NOMO-1 treated with dmso at 0.1 percent for 144 hours (cell line): ENCODE measurements around the gene PRUNE2.

Source experiments
- DNase-seq: peaks from one replicate; lab custom pipeline; 2025; ENCODE audit not compliant: unreplicated experiment; lab: John Stamatoyannopoulos, UW

PRUNE2 gene

GRCh38 chr9:76585487-76586389 lies 320.2 kb downstream of the PRUNE2 start:
- DNase-seq: peak; percentile 28

- no peak for DNase-seq
These were observed 322.7 kb downstream of the PRUNE2 start for GRCh38 chr9:76583256-76583655.

DNA sequence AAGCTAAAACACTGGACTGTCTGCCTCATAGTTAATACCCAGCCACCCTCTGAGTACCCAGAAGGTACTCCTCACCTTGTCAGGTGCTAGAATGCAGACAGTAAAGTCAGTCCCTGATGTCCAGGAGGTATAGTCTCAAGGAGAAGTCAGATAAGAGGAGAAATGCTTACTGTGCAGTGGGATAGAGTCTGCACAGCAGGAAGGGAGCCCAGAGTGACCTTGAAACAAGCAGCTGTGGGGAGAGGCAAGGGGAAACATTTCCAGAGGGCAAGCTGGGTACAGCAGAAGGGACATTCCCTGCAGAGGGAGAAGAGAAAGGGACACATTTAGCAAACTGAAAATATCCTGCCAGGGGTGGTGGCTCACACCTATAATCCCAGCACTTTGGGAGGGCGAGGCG lies 324.2 kb downstream of the PRUNE2 start:
- no peak for DNase-seq

- DNase-seq: no peak
These were observed 325.1 kb downstream of the PRUNE2 start for GRCh38 chr9:76580820-76581219.

DNA sequence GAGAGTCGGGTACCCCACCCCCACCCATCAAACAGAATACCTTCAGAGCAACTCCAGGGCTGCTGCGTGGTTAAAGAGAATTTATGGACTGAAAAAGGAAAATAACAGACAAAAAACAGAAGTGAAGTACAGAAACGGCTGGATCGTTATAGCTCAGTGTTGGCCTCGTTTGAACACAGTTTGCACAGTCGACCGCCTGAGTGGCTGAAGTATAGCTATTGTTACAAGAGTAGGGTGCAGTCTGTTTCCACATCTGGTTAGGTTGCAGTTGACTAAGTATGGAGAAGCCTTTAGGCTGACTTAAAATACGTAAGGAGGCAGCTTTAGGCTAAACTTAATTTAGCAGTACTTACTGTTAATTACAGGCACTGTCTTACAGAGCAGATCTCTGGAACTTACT lies 325.7 kb downstream of the PRUNE2 start:
- peak; percentile 47 for DNase-seq

DNA sequence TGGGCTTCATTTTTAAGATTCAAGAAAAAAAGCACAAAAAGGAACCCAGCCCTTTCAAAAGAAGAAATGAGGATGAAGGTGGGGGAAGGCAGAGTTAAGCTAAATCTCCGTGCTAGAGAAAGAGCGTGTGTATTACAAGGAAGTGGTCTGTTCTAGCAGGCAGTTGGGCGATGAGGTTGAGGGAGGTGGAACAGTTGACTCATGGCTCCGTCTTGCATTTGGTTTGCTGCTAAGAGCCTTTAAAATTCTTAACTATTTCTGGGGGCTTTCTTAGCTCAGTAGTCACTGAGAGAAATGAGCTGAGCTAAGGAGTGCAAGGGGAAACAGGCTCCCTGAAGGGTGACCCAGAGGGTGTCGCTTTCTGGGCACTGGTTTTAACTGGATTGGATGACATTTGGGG lies 329.6 kb downstream of the PRUNE2 start:
- peak; percentile 72 for DNase-seq

DNA sequence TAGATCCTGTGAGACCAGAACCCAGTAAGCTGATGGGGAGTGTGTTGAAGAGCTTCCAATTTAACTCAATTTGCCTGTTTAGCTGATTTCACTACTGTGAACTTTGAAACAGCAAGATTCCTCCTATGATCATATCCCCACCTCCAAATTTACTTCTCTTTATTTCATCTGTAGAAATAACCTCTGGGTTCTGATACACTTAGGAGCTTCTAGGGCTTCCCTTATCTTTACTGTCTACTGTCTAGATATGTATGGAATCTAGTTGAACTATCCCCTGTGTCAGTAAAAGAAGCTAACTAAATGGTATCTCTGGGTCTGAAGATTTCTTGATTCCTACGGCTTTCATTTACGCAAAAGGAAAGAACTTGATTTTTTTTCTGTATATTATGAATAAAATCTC lies 330.2 kb downstream of the PRUNE2 start:
- DNase-seq: no peak

- DNase-seq: peak; percentile 61
These were observed 331.8 kb downstream of the PRUNE2 start for GRCh38 chr9:76573905-76574760.

DNA sequence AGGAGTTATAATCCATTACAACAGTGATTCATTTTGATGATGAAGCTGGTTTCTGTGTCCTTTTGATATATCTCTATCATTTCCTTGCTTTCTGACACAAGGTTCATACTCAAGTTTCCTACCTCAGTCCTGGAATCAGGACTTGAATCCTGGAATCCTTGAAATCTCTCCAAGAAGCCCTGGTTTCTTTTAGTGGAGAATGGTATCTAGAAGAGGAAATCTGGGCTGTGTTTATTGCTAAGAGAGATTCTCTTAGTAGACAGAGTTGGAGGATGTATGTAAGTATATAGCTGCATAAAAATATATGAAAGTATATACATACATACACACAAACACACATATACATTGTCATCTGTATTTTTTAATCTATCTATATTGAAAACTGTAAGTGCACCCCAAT lies 332.5 kb downstream of the PRUNE2 start:
- DNase-seq: no peak

GRCh38 chr9:76572151-76572550 lies 333.8 kb downstream of the PRUNE2 start:
- DNase-seq: no peak

DNA sequence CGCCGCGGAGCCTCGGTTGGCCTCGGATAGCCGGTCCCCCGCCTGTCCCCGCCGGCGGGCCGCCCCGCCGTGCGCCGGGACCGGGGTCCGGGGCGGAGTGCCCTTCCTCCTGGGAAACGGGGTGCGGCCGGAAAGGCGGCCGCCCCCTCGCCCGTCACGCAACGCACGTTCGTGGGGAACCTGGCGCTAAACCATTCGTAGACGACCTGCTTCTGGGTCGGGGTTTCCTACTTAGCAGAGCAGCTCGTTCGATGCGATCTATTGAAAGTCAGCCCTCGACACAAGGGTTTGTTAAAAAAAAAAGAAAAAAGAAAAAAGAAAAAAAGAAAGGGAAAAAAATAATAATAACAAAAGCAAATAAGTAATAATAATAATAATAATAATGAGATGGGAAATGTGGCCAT lies 334.2 kb downstream of the PRUNE2 start:
- no peak for DNase-seq

- DNase-seq: peak; percentile 26
These were observed 334.6 kb downstream of the PRUNE2 start for GRCh38 chr9:76571288-76571687.

- no peak for DNase-seq
These were observed 335.1 kb downstream of the PRUNE2 start for GRCh38 chr9:76570826-76571225.

- no peak for DNase-seq
These were observed 338.8 kb downstream of the PRUNE2 start for GRCh38 chr9:76567086-76567485.

- DNase-seq: no peak
These were observed 341.6 kb downstream of the PRUNE2 start for GRCh38 chr9:76564297-76564696.

GRCh38 chr9:76562511-76562911 lies 343.4 kb downstream of the PRUNE2 start:
- peak; percentile 28 for DNase-seq

DNA sequence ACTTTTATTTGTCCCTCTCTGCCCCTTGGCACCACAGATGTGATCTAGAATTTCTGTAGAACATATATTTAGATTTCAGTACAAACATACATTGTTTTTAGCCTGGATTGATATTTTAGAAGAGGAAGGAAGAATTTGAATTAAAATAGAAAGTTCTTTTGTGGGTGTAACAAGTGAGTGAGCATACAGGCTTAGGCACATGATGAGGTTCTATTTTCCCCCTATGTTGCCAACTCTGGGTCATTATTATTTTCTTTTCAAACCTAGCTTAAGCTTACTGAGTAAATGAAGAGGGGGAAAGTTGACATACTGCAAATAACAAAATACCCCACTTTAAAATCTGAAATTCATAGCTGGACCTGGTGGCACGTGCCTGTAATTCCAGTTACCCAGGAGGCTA lies 344.0 kb downstream of the PRUNE2 start:
- no peak for DNase-seq
